ENCODE data around the gene PLCB4. TPM values are rescaled to one million over a fixed set of nuclear protein-coding genes. Genes with fewer than 3 reads are reported as not detected.

The PLCB4 gene
- total and polyA plus RNA-seq, 8 donors, result 6.2 to 15.3 (median 9.4) TPM

GRCh38 chr20:9363673-9364072 lies 294.8 kb downstream of the PLCB4 start:
- intact Hi-C loops (cut with DNase I), result loop anchor here in 1 of 2 donors (10.0 kb wide), 1 partner anchor 599 kb away; no protein-coding TSS in a partner anchor
- ATAC-seq, result no peak

GRCh38 chr20:9367328-9367727 lies 298.4 kb downstream of the PLCB4 start:
- intact Hi-C loops (cut with DNase I), result loop anchor here in 1 of 2 donors (10.0 kb wide), 1 partner anchor 603 kb away; no protein-coding TSS in a partner anchor

More at GRCh38 chr20:9363673-9364072, 294.8 kb downstream of the PLCB4 start:
- no peak overlapping the region for H3K27ac ChIP-seq
- peaks cover 0 to 14% of the 10 kb centered on the region in 2 donors for H3K4me1 ChIP-seq
- no peak overlapping the region for H3K4me3 ChIP-seq
- DNase-seq, result no peak
- no peaks in the 10 kb centered on the region for H3K27me3 ChIP-seq
- no peak for TF ChIP-seq CTCF (IDR thresholded peaks at IDR 0.05)
- no peaks in the 10 kb centered on the region for H3K9me3 ChIP-seq
- H3K36me3 ChIP-seq, result no peaks in the 10 kb centered on the region

GRCh38 chr20:9367746-9368145 lies 298.9 kb downstream of the PLCB4 start:
- no peaks in the 10 kb centered on the region for H3K4me1 ChIP-seq
- no peak for TF ChIP-seq CTCF (IDR thresholded peaks at IDR 0.05)
- H3K4me3 ChIP-seq, result no peak overlapping the region
- no peaks in the 10 kb centered on the region for H3K27me3 ChIP-seq
- H3K27ac ChIP-seq, result no peak overlapping the region
- no peaks in the 10 kb centered on the region for H3K9me3 ChIP-seq
- H3K36me3 ChIP-seq, result no peaks in the 10 kb centered on the region
- DNase-seq, result peak in 2 of 4 donors; percentile 32
- ATAC-seq, result no peak
- intact Hi-C loops (cut with DNase I), result loop anchor here in 1 of 2 donors (10.0 kb wide), 1 partner anchor 603 kb away; no protein-coding TSS in a partner anchor

More at GRCh38 chr20:9367328-9367727, 298.4 kb downstream of the PLCB4 start:
- Histone ChIP-seq H3K27ac (no peak overlapping the region), H3K4me1 (no peaks in the 10 kb centered on the region), H3K9me3 (no peaks in the 10 kb centered on the region), H3K36me3 (no peaks in the 10 kb centered on the region), H3K27me3 (no peaks in the 10 kb centered on the region), H3K4me3 (no peak overlapping the region)
- ATAC-seq (no peak), DNase-seq (no peak)
- TF ChIP-seq CTCF (IDR thresholded peaks at IDR 0.05), result no peak

GRCh38 chr20:9368893-9369292 lies 300.0 kb downstream of the PLCB4 start:
- no peak for TF ChIP-seq CTCF (IDR thresholded peaks at IDR 0.05)
- intact Hi-C loops (cut with DNase I), result loop anchor here in 1 of 2 donors (10.0 kb wide), 1 partner anchor 604 kb away; no protein-coding TSS in a partner anchor

GRCh38 chr20:9369557-9369956 lies 300.7 kb downstream of the PLCB4 start:
- DNase-seq (no peak), ATAC-seq (peak; percentile 93)
- H3K36me3 ChIP-seq, result no peaks in the 10 kb centered on the region
- intact Hi-C loops (cut with DNase I), result loop anchor here in 1 of 2 donors (10.0 kb wide), 1 partner anchor 605 kb away; no protein-coding TSS in a partner anchor
- no peaks in the 10 kb centered on the region for H3K27me3 ChIP-seq
- H3K27ac ChIP-seq, result no peak overlapping the region
- TF ChIP-seq CTCF (IDR thresholded peaks at IDR 0.05), result no peak
- no peak overlapping the region for H3K4me3 ChIP-seq
- no peaks in the 10 kb centered on the region for H3K4me1 ChIP-seq
- no peaks in the 10 kb centered on the region for H3K9me3 ChIP-seq

More at GRCh38 chr20:9368893-9369292, 300.0 kb downstream of the PLCB4 start:
- Histone ChIP-seq H3K36me3 (no peaks in the 10 kb centered on the region), H3K4me1 (no peaks in the 10 kb centered on the region), H3K27me3 (no peaks in the 10 kb centered on the region), H3K27ac (no peak overlapping the region), H3K9me3 (no peaks in the 10 kb centered on the region), H3K4me3 (no peak overlapping the region)
- DNase-seq (no peak), ATAC-seq (peak; percentile 36)
